Measurements from ENCODE around the gene KRTAP19-8.
A peak's percentile ranks its signal among the peaks of the same experiment; 100 is the strongest.

KRTAP19-8 gene, protein sequence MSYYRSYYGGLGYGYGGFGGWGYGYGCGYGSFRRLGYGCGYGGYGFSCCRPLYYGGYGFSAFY

DNA sequence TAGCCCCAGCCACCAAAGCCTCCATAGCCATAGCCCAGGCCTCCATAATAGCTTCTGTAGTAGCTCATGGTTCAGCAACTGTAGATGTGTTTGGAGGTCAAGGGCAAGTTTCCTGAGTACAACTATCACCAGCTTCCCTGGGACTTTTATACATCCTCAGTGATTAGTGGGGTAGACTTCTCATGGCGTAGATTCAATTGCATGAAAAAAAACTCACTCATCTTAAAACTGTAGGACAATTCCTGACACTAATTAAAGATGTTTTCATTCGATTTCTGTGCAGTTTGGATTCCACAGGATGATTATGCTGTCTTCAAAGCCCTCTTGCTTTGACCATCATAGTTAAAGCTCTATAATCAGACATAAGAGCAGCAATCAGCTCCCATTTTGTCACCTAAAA, at the start of gene KRTAP19-8:
KRTAP19-8 (minus strand) TSS at position 101 of the 400 bp plus-strand sequence; CDS start at position 68, 33 bp downstream.
- no peak for DNase-seq

DNA sequence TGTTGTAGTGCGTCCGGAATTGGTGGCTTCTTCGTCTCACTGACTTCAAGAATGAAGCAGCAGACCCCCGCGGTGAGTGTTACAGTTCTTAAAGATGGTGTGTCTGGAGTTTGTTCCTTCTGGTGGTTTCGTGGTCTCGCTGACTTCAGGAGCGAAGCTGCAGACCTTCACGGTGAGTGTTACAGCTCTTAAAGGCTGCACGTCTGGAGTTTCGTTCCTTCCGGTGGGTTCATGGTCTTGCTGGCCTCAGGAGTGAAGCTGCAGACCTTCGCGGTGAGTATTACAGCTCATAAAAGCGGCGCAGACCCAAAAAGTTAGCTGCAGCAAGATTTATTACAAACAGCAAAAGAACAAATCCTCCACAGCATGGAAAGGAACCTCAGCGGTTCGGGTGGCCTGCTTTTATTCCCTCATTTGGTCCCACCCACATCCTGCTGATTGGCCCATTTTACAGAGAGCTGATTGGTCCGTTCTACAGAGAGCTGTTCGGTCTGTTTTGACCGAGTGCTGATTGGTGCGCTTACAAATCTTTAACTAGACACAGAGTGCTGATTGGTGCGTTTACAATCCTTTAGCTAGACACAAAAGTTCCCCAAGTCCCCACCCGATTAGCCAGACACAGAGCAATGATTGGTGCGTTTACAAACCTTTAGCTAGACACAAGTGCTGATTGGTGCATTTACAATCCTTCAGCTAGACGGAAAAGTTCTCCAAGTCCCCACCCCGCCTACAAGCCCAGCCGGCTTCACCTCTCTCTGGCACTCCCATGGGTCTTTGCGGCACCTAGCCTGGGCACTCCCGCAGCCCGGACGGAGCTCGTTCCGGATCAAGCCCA, 49.6 kb upstream of the KRTAP19-8 start:
- DNase-seq = no peak

DNA sequence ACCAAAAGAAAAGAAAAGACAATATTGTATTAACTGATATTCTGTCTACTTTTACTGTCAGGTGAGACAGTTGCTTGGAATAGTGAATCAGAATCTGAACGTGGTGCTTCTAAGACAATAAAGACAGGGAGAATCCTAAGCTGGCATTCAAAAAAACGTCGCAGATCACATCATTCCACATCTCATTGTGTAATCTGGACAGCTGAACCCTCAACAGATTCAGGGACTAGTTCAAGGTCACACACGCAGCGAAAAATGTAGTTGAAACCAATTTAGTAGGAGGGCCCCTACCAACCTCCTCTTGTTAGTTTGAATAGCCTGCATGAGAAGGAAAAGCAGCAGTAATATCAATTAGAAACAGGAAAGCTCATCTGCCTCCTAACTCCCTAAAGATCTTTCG, 46.4 kb upstream of the KRTAP19-8 start:
- DNase-seq = no peak

DNA sequence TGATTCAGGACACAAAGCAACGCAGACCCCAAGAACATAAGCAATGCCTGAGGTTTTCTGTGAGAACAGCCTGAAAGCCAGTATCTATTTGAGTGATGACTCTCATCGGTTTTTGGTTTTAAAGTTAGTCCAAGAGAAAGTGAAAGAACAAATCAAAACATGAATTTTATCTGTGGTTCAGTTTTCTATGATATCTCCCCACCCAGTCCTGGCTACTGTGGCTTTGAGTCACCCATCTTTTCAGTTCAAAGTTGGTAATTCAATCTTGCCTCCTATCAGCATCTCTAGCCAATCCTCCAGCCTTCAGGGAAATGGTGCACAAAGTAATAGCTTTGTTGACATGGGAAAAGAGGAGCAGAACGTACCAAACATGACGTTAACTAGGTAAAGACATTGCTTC, 40.5 kb upstream of the KRTAP19-8 start:
- no peak for DNase-seq

DNA sequence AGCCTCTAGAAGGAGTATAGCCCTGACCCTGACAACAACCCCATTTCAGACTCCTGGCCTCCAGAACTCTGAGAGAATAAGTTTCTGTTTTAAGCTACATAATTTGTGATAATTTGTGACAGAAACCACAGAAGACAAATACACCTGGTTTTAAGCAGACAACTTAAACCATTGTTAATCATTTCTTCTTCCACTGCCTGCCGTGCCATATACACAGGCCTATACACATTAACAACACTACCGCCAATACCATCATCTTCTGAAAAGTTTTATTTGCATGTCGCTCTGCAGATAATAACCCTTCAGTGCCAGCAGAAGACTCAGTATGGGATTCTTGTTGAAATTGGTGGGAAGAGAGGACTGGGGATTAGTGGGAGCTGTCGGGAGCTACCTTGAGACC, 39.9 kb upstream of the KRTAP19-8 start:
- no peak for DNase-seq

DNA sequence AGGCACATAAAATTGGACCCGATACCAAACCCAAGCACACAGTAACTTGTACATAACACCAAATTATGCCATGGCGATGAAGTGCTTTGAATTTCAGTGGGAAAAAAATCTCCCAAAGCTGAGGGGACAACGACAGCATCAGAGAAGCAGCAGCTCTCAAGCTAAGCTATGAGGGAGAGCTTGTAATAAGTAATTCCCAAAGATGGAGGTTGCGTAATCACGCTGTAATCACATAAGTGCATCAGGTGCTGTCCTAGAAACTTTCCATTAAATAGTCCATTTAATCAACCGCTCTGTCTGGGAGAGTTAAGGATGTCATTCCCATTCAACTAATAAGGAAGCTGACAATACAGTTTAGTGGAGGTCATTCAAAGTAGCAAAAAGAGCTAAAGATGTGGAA, 37.6 kb upstream of the KRTAP19-8 start:
- DNase-seq = no peak

DNA sequence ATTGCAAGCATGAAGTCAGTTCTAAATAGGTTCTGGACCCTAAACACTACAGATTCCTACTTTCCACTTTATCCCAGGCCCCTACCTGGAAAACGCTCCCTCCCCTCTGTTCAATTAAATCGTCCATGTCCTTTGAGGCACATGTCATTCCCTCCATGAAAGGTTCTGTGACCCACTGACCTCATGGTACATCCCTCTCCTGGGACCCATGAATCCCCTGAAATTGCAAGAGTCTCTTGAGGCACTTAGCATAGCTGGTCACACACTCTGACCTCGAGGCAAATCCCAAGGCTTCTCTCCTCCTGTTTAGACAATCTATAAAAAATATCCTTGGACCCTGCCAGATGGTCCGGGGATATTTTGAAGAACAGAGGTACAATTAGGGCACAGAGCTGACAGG, 34.3 kb upstream of the KRTAP19-8 start:
- no peak for DNase-seq

DNA sequence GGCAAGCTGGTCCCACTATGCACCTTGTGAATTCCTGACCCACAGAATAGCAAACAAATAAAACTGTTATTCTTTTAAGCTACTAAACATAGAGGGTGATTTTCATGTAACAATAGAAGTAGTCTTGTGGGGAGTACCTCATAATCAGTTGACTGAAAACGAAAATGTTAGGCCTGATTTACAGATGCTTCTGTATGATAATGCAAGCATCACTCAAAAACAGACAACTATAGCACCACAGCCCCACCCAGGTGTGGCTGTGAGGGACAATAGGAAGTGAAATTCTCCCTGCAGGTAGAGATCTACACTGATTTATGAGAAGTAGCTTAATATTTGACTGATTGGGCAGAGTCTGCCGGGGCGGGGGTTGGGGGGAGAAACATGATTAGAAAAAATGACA, 26.5 kb upstream of the KRTAP19-8 start:
- no peak for DNase-seq

DNA sequence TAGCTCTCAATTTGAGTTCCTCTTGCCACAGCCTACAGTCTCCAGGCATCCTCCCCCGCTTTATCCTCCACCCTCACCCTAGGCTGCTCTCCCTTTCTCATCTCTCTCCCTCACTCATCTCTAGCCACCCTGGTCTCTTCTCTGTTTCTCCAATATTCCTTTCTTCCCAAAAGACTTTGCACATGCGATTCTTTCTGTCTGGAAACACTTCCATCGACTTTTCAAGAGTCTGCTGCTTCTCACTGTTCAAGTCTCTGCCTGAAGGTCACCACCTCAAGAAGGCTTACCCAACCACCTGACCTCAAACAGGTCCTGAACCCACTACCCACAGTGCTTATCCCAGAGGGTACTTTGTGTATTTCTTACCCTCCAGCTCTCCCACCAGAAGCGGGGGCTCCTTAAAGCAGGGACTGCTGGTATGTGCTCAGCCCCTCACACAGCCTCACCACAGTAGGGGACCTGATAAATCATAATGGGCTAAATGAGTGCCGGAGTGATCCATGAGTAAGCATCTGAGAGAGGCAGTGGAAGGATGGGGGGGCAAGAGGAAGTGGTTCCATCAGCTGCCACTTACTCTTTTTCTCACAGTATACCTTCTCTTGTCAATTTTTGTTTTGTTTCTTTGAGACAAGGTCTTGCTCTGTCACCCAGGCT, 14.3 kb upstream of the KRTAP19-8 start:
- DNase-seq = no peak

DNA sequence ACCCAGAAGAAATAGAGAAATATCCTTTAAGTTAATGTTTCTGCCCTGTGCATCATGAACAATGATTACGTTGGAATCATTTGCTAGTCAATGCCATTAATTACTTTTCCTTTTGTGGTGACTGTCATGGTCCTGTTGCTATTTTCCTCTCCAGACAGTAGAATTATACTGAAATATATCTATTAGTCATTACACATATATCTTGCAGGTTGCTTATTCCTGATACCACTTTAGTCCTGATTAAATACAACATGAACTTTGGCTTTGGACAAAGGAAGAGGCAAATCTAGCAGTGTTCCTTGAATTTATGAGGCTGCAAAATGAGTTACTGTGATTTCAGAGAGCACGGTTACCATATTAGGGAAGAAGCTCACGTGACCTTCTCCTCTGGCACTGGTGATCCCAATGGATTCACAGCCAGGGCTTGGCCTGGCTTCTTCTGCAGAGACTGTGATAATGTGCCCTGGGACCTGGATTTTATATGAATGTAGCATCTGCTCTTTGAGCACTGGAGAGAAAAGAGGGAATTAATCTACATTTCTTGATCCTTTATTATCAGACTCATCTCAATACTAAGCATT, 12.4 kb upstream of the KRTAP19-8 start:
- DNase-seq = no peak

DNA sequence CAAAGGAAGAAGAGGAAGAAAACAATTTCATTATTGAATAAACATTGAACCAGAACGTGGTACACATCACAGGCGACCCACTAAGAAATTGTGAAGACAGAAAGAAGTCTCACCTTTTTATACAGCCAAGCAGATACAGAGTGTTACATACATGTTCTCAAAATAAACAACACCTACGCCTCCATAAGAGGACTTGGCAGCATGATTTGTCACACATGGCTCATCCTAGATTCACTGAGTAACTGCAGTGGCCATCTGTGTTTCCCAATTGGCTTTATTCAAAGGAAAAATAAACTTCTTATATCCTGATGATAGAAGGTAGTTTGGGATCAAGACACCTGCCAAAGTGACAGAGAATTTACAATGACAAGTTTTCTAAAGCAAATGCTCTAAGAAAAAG, 7.6 kb upstream of the KRTAP19-8 start:
- DNase-seq = peak in 1 of 2 donors; percentile 40

DNA sequence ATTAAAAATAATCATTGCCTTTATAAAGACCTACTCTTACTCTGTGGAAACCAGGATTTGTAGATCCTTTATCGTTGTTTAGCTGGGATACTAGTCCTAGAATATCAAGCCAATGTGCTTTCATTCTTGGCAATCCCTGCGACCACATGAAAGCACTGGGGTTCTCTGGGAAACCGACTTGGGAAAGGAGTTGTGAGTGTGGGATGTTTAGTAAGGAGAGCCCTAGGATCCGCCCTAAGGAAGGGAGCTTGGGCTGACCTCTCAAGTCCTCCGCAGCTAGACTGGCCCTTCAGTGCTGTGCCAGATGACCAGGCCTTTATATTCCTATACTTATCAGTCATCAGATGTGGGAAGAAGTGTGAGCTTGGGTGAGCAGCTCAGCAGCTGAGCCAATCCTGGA, 5.2 kb upstream of the KRTAP19-8 start:
- DNase-seq = no peak

DNA sequence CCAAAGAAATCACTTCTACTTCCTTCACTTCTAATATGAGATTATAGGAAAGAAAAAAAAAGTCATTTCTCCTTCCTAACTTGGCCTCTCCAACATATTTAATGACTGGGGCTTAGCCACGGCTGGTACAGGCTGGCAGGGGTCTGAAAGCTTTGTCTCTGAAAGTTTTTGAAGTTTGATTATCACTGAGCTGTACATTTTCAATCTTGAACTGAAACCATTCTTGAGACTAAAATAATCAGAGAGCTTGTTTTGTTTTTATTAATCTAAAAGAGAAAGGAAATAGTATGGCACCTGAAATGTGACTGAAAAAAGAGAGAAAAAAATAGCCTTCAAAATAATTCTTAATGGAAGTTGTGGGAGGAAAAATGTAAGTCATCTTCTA, 3.8 kb upstream of the KRTAP19-8 start:
- DNase-seq = no peak

DNA sequence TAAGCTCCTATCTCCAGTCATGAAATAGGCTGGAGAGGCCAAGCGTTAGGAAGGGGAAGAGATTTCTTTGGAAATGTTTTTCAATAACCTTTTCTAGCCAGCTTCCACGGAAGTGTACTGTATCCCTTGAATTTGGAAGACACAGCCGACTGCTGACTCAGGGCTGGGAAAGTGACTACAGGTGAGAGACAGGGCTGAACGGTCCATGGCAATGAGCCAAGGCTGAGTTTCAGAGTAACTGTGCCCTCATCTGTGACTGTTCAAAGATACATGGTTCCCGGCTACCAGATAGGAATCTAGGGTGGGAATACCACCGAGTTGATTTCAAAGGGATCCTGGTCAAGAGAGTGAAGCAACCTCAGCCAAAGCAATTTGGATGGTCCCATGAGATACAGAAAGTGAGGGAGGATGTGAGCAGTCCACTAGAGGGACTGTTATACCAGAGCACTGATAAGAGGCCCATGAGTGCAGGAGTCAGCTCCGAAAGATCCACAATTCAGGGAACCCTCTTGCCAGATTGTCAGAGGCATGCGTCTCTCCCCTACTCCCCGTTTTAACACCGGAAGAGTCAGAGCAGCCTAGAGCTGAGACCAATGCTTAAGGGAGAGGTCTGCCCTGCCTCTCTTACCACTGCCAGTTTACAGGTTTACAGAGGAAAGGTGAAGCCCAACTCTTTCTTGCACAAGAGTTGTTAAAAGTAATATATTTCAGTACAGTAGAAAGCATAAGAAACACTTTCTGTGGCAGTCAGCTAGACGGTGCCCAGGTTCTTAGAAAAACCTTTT, 3.2 kb upstream of the KRTAP19-8 start:
- no peak for DNase-seq

DNA sequence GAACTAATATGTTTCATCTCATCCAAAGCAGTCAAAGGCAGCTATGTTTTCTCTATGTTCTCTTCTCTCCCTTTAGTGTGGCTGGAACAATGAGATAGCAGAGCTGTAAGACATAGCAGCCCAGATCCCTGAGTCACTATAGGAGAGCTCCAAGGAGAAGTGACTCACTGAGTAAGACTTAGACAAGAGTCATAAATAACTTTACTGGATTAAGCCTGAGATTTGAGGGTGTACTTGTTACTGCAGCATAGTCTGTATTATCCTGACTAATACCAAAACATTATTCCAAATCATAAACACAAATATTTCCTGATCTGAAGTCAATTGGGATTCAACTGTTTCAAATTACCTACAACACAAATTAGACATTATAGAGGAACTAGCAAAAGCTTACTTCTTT, 3.9 kb downstream of the KRTAP19-8 start:
- no peak for DNase-seq

DNA sequence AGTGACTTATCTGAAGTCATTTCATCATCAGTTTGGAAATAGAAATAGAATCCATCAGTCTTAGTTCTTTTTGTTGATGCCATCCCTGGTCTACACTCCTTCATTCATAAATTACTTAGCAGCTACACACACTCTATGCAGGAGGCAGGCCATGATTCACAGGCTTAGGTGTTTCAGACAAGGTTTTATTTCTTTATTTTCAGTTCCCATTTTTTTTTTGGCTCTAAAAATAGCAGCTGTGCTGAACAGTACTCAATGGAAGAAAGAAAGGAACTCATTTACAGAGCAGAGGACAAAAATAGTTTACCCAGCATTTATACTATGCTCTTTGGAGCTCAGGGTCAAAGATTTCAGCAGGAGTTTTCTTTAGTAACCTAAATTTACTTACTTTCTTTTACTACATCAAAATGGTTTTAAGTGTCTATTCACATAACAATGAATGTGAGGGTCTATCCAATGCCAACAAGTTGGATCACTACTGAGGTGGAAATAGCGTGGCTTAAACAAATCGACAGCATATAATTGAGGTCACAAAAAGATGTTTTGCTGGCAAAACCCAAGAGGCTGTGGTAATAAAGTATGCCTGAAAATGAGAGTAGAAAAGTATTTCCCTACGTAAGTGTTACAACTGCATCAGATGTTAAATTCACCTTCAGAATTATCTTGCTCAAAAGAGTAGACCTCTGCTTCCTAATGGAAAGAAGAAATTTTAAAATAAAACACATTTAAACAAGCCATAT, 7.7 kb downstream of the KRTAP19-8 start:
- DNase-seq = no peak

DNA sequence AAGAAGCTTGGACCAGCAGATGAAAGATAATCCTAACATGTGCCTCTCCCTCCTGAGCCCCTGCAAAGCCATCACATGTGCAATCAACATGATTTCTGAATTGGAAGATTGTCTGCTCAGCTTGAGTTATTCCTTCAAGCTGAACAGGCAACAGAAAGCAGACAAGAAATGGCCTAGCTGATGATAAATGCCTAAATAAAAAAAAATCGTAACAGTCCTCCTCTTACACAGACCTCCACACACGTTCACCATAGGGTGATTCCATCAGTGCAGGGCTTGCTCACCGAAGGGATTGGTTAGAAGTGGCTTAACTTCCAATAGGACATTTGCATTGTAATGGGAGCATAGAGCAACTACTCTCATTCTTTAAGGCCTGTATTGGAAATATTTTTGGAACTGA, 14.6 kb downstream of the KRTAP19-8 start:
- no peak for DNase-seq

DNA sequence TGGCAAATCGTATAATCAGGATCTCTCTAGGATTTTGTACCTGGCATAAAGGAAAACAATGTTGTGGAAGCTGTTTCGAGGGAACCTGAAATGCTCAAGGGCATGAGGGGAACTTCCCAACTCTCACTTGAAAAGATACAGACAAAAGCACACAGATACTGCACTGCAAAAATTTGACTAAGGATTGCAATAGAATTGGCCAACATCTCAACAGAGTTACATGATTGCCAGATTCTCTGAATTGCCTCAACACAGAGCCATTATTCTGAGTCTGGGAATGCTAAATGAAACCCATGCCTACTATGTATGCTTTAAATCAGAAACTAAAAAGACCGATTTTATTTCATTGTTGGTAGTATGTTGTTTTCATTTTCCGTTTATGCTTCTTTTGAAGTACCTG, 16.0 kb downstream of the KRTAP19-8 start:
- DNase-seq = no peak

DNA sequence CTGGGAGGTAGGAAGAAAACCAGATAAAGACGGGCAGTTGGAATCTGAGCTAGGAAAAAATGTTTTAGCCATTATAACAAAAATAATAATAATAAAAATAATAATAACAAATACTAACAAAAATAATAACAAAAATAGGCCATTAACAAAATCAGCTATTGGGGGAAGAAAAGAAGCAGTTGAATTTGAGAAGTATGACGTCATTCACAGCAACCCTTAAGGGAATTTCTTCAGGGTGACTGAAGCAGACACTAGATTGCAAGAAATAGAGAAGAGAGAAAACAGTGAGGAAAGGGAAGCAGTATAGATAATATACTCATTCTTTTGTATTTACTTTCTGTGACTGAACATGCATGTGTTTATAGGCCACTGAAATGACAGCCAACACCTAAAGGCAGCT, 20.0 kb downstream of the KRTAP19-8 start:
- no peak for DNase-seq

DNA sequence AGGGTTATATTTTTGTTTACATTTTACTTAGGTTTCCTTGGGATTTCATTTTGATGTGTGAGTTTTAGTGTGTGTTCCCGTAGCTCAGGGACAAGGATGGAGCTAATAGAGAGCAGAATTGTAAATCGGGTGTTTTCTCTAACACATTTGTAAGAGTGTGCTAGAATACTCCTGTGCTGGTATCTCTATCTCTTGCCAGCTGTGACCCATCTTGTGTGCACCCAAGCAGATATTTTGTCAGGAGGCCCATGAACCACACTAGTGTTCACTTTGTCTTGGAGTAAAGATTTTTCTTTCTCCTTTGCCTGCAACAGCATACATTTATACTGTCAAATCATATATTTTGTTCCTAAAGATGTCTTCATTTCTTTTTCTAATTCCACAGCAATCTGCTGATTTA, 23.4 kb downstream of the KRTAP19-8 start:
- DNase-seq = no peak

DNA sequence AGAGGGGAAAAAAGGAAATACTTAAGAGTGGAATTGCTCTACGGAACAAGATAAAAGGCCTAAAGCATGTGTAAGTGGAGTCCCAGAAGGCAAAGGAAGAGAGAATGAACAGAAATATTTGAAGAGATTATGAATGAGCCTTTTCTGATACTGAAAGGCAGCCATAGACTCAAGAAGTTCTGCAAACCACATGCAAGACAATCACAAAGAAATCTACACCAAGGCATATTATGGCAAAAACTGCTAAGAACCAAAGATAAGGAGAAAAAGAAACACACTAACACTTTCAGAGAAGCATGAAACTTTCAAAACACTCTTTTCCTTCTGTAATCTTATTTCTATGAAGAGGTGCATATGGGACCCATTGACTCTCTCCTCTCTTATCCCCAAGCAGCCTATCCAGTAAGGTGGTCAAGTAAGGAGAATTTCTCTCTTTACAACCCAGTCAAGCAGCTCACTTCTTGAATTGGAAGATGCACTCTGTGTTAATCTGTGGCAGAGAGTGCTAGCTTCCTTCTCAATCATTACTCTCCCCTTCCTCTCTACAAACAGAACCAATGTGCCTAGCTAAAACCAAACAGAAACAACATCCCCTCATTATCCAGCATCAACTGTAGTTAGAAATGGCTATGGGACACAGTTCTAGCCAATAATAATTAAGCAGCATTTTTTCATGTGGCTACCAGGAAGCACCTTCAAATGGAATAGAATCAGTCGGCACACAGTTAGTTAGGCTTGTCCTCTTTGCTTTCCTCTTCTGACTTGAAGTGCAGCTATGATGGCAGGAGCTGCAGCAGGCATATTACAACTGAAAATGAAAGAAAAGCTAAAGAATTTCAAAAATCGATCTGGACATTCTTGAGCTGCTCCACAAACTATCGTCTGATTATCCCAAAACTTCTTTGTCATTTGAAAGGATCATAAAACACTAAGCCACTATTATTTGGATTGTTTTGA, 25.9 kb downstream of the KRTAP19-8 start:
- DNase-seq = no peak
